Endothelial cell of umbilical vein (primary cell): ENCODE results near the gene CMIP. TPM values are rescaled to one million over a fixed set of nuclear protein-coding genes. Genes with fewer than 3 reads are reported as not detected.
A peak's percentile ranks its signal among the peaks of the same experiment; 100 is the strongest.

Source experiments
- BruUV-seq: library from RNA; stranded (reverse); fragments of 400-500 nt; replicated peaks from 2 replicates; lab custom pipeline; 2021; lab: Mats Ljungman, UMichigan
- CTCF ChIA-PET: fragments of 300-600, 350-600 bp; sonication (Branson Sonifier 250); formaldehyde crosslinking; loops from one replicate; lab custom pipeline; 2021; ENCODE audit warnings: antibody characterized with exemption, inconsistent platforms; lab: Charles Lee
- POLR2A ChIA-PET: fragments of 300-600, 350-600 bp; sonication (Branson Sonifier 250); formaldehyde crosslinking; loops from one replicate; lab custom pipeline; 2021; ENCODE audit warnings: antibody characterized with exemption, inconsistent platforms; lab: Charles Lee
- DNase-seq: peaks from one replicate; pipeline ENCODE4 v3.0.0-alpha.2; 2011; ENCODE audit warnings: low read depth, low spot score
- FAIRE-seq: peaks from 2 replicates; lab custom pipeline; 2011; peaks lifted over from hg19 to GRCh38; lab: Jason Lieb, UNC
- H2AFZ ChIP-seq: 2 replicates; pipeline ENCODE4 v1.6.0; 2012; ENCODE audit warnings: low read depth, low read length, control low read depth, inconsistent platforms
- H3K27ac ChIP-seq: 2 replicates; pipeline ENCODE4 v1.5.1; 2011; ENCODE audit warnings: low read depth, mild to moderate bottlenecking, control low read depth, low read length, moderate library complexity; ENCODE audit not compliant: insufficient read depth
- H3K27me3 ChIP-seq, 2 experiments: 2 replicates each; pipeline versions ENCODE4 v1.6.0 to v1.6.1; 2011; ENCODE audit warnings: low read length in 2 of 2, mixed read lengths in 1 of 2; ENCODE audit not compliant: control insufficient read depth in 2 of 2, insufficient read depth in 2 of 2
- H3K36me3 ChIP-seq, 2 experiments: 2 replicates in 1 of 2; 3 replicates in 1 of 2; pipeline ENCODE4 v1.5.1; 2011; ENCODE audit warnings: low read length in 2 of 2, mild to moderate bottlenecking in 1 of 2, moderate library complexity in 1 of 2; ENCODE audit not compliant: control insufficient read depth in 2 of 2, insufficient read depth in 2 of 2; ENCODE audit errors: extremely low read depth in 1 of 2
- H3K4me1 ChIP-seq: 3 replicates; pipeline ENCODE4 v1.5.1; 2011; ENCODE audit warnings: mild to moderate bottlenecking, low read length; ENCODE audit not compliant: control insufficient read depth, insufficient read depth; ENCODE audit errors: extremely low read depth
- H3K4me2 ChIP-seq: 2 replicates; pipeline ENCODE4 v1.6.1; 2011; ENCODE audit warnings: low read length, control low read depth, mixed read lengths; ENCODE audit not compliant: insufficient read depth
- H3K4me3 ChIP-seq, 3 experiments: fragments of 200-600 bp in 1 of 3; sonication (generic), shearing (Covaris generic) in 1 of 3; replicated peaks in 1 of 3; 2 replicates each; pipeline ENCODE4 v1.5.1; 2011 to 2016; ENCODE audit warnings: control low read depth in 3 of 3, low read length in 3 of 3, mild to moderate bottlenecking in 2 of 3, inconsistent platforms in 1 of 3, low read depth in 1 of 3, moderate library complexity in 1 of 3; ENCODE audit not compliant: insufficient read depth in 1 of 3
- H3K79me2 ChIP-seq: 2 replicates; pipeline ENCODE4 v1.6.0; 2012; ENCODE audit warnings: low read length, inconsistent platforms; ENCODE audit not compliant: control insufficient read depth, insufficient read depth
- H3K9ac ChIP-seq: replicated peaks from 2 replicates; pipeline ENCODE3; 2011; ENCODE audit warnings: low read length, control low read depth; ENCODE audit not compliant: insufficient read depth; ENCODE audit errors: extremely low read depth
- H3K9me1 ChIP-seq: replicated peaks from 3 replicates; pipeline ENCODE4 v1.6.0; 2011; ENCODE audit warnings: mild to moderate bottlenecking, low read length; ENCODE audit not compliant: control insufficient read depth, insufficient read depth; ENCODE audit errors: extremely low read depth
- H3K9me3 ChIP-seq: replicated peaks from 2 replicates; pipeline ENCODE4 v1.5.1; 2012; ENCODE audit warnings: low read length, inconsistent platforms; ENCODE audit not compliant: control insufficient read depth, insufficient read depth
- H4K20me1 ChIP-seq: replicated peaks from 2 replicates; pipeline ENCODE3; 2011; ENCODE audit warnings: mild to moderate bottlenecking, low read length; ENCODE audit not compliant: control insufficient read depth, insufficient read depth; ENCODE audit errors: extremely low read depth
- CTCF ChIP-seq, 2 donors: IDR thresholded peaks; 1 replicate in 1 of 2; 2 replicates in 1 of 2; pipeline ENCODE4 v1.5.1; 2011; ENCODE audit warnings: low read length in 2 of 2, mild to moderate bottlenecking in 2 of 2, moderate library complexity in 2 of 2, control low read depth in 1 of 2, inconsistent platforms in 1 of 2, low read depth in 1 of 2; ENCODE audit not compliant: insufficient read depth in 1 of 2; ENCODE audit errors: extremely low read depth in 1 of 2
- EZH2 ChIP-seq: IDR thresholded peaks from 2 replicates; pipeline ENCODE4 v1.6.1; 2012; ENCODE audit warnings: borderline replicate concordance, low read depth, mild to moderate bottlenecking, moderate library complexity, low read length, inconsistent platforms; ENCODE audit not compliant: severe bottlenecking
- FOS ChIP-seq: IDR thresholded peaks from 2 replicates; pipeline ENCODE4 v1.6.1; 2011; ENCODE audit warnings: mild to moderate bottlenecking, low read length, moderate library complexity, borderline replicate concordance; ENCODE audit not compliant: insufficient read depth
- GATA2 ChIP-seq: IDR thresholded peaks from 2 replicates; pipeline ENCODE4 v1.7.0; 2011; ENCODE audit warnings: low read depth, mild to moderate bottlenecking, moderate library complexity, mixed read lengths, low read length; ENCODE audit not compliant: insufficient read length, insufficient read depth
- JUN ChIP-seq: IDR thresholded peaks from 2 replicates; pipeline ENCODE4 v1.6.1; 2011; ENCODE audit warnings: borderline replicate concordance, low read depth; ENCODE audit not compliant: insufficient read length, insufficient read depth
- POLR2A ChIP-seq: IDR thresholded peaks from 2 replicates; pipeline ENCODE4 v1.6.1; 2012; ENCODE audit warnings: low read depth, mild to moderate bottlenecking, control low read depth, low read length
- POLR2AphosphoS5 ChIP-seq: IDR thresholded peaks from 2 replicates; pipeline ENCODE4 v1.6.1; 2012; ENCODE audit warnings: low read depth, mild to moderate bottlenecking, control low read depth, low read length, moderate library complexity; ENCODE audit not compliant: insufficient read depth
- dilution Hi-C: fragments of 300-500 bp; cut with MboI; formaldehyde crosslinking; loops from one replicate; pipeline ENCODE4 v1.15.0; 2019; ENCODE audit warnings: low sequenced_read_pairs; ENCODE audit not compliant: extremely low pct_ligation_motif_present
- intact Hi-C: fragments of 100-400 bp; cut with micrococcal nuclease; formaldehyde crosslinking; loops from one replicate; pipeline ENCODE4 v1.10.0; 2022
- polyA plus RNA-seq, 4 experiments: library from polyadenylated mRNA; depleted of rRNA in 3 of 4; stranded (reverse) in 3 of 4; unstranded in 1 of 4; fragments of >200 nt; gene quantifications; 2 replicates each; pipeline versions ENCODE4 v1.2.1 to v1.2.3, GENCODE V29; 2011 to 2012; ENCODE audit warnings: missing spikeins in 1 of 4
- total RNA-seq: library from RNA; stranded (reverse); gene quantifications from 2 replicates; pipeline ENCODE4 v1.2.3, GENCODE V29; 2021

The CMIP gene
- total and polyA plus RNA-seq, 2 donors (not counting 3 experiments of a cell fraction or from before 2014, with no cell fraction given), result 29.0 to 101 TPM

- Histone ChIP-seq H3K4me1 (peaks cover 56% of the 10 kb centered on the region), H4K20me1 (no peaks in the 10 kb centered on the region), H3K27me3 (no peaks in the 10 kb centered on the region), H3K79me2 (peaks cover 44% of the 10 kb centered on the region), H3K9me1 (no peaks in the 10 kb centered on the region), H2AFZ (no peak overlapping the region), H3K9ac (peak overlapping the region; percentile 83), H3K27ac (peak overlapping the region; percentile 97), H3K36me3 (no peaks in the 10 kb centered on the region), H3K4me3 (peak overlapping the region in 1 of 3 experiments; percentile 48), H3K4me2 (peak overlapping the region; percentile 85), H3K9me3 (no peaks in the 10 kb centered on the region)
- TSS peak; percentile 43 for BruUV-seq
- DNase-seq (peak; percentile 82), FAIRE-seq (peak; percentile 98)
- dilution Hi-C loops (no loop called here), intact Hi-C loops (loop anchor here (1.0 to 10.0 kb wide), 5 partner anchors 25 to 583 kb away; no protein-coding TSS in a partner anchor)
- ChIA-PET POLR2A (no interaction called here), CTCF (interaction anchor here (1.2 kb wide), 1 partner anchor 105 kb away, joined by 4 read pairs; no protein-coding TSS in a partner anchor)
- peak; percentile 88 for TF ChIP-seq JUN
- TF ChIP-seq EZH2, result no peak
- peak; percentile 51 for TF ChIP-seq FOS
- peak; percentile 62 for TF ChIP-seq POLR2AphosphoS5
- no peak for TF ChIP-seq GATA2
- no peak for TF ChIP-seq CTCF (IDR thresholded peaks at IDR 0.05; ENCODE audit: extremely low read depth in 1 of 2, insufficient read depth in 1 of 2, low read depth in 1 of 2, low read length in 2 of 2)
- TF ChIP-seq POLR2A, result peak; percentile 39
Observed at GRCh38 chr16:81517629-81518438, 73.2 kb downstream of the CMIP start.
